Right lobe of liver (tissue), 4 donors: Measurements from ENCODE around the gene SUN1.

Experiments
- POLR2A ChIP-seq: fragments of 450-650 bp; IDR thresholded peaks from one replicate; pipeline ENCODE4 v1.6.1; 2017; ENCODE audit warnings: antibody characterized with exemption, mild to moderate bottlenecking
- TF ChIP-seq, protein P1 (sequence below), 4 donors: fragments of 200-600 bp in 3 of 4; fragments of 450-650 bp in 1 of 4; IDR thresholded peaks; one replicate each; pipeline versions ENCODE4 v1.5.1 to v1.8.0; 2016 to 2022; ENCODE audit warnings: antibody characterized with exemption in 4 of 4, mild to moderate bottlenecking in 2 of 4
- donor health status: DM: no; HTN: no; CAD: no.
- donor health status: DM: no; HTN: no; CAD: no.
- donor health status: DM: no; HTN: yes; CAD: no.

DNA sequence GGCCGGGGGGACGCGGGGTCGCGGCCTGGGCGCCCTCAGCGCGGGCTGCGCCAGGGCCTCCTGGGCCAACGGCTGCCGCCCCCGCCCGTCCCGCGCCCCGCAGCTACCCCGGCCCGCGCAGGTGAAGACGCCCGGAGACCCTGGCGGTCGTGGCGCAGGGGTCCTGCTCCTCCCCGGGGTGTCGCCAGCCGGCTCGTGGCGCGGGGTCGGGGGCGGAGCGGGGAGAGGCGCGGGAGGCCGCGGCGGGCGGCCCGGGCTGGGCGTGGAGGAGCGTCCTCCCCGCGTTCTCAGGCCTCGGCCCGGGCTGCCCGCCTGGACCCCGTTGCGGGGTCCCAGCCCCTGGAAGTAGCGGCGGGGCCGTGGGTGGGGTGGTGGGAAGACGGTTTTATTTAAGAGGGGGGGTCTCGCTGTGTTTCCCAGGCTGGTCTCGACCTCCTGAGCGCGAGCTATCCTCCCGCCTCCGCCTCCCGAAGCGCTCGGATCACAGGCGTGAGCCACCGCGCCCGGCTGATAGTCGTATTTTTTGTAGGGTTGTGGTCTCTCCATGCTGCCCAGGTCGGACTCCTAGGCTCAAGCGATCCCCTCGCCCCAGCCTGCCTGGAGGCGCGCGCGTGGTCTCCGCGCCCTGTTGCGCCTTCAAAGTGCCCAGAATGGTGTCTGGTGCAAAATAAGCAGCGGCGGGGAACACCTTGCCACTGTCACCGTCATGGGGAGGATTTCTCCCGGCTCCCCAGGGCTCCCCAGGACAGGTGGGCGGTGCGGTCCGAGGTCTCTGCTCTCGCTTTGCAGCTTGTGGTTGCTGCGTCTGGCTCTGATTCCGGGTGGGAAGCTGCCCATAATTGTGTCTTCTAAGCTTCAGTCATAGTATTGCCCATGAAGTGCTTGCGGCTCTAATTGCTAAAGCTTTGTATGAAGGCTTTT, 15.3 kb upstream of the SUN1 start:
- TF ChIP-seq, protein P1, sequence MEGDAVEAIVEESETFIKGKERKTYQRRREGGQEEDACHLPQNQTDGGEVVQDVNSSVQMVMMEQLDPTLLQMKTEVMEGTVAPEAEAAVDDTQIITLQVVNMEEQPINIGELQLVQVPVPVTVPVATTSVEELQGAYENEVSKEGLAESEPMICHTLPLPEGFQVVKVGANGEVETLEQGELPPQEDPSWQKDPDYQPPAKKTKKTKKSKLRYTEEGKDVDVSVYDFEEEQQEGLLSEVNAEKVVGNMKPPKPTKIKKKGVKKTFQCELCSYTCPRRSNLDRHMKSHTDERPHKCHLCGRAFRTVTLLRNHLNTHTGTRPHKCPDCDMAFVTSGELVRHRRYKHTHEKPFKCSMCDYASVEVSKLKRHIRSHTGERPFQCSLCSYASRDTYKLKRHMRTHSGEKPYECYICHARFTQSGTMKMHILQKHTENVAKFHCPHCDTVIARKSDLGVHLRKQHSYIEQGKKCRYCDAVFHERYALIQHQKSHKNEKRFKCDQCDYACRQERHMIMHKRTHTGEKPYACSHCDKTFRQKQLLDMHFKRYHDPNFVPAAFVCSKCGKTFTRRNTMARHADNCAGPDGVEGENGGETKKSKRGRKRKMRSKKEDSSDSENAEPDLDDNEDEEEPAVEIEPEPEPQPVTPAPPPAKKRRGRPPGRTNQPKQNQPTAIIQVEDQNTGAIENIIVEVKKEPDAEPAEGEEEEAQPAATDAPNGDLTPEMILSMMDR (IDR thresholded peaks at IDR 0.05), result no peak
- TF ChIP-seq POLR2A, result peak; percentile 16
